D341Med (cell line): ENCODE measurements around the gene FATE1.

ENCODE experiments used
- DNase-seq: peaks from one replicate; pipeline ENCODE4 v3.0.0; 2012; ENCODE audit warnings: low spot score

FATE1 gene

GRCh38 chrX:151743651-151744470, 28.0 kb downstream of the FATE1 start:
- no peak for DNase-seq

GRCh38 chrX:151745651-151746050, 29.8 kb downstream of the FATE1 start:
- no peak for DNase-seq

- no peak for DNase-seq
Observed at GRCh38 chrX:151746502-151746901, 30.7 kb downstream of the FATE1 start.

- no peak for DNase-seq
Observed at GRCh38 chrX:151750511-151750910, 34.7 kb downstream of the FATE1 start.

GRCh38 chrX:151752847-151753246, 37.0 kb downstream of the FATE1 start:
- DNase-seq: no peak

GRCh38 chrX:151753313-151754046, 37.6 kb downstream of the FATE1 start:
- DNase-seq: peak; percentile 66

GRCh38 chrX:151754047-151754429, 38.2 kb downstream of the FATE1 start:
- no peak for DNase-seq

- DNase-seq: no peak
Observed at GRCh38 chrX:151754641-151755215, 38.9 kb downstream of the FATE1 start.

GRCh38 chrX:151759041-151759708, 43.3 kb downstream of the FATE1 start:
- no peak for DNase-seq

- DNase-seq: no peak
Observed at GRCh38 chrX:151762802-151763201, 47.0 kb downstream of the FATE1 start.

GRCh38 chrX:151763711-151764110, 47.9 kb downstream of the FATE1 start:
- no peak for DNase-seq

- DNase-seq: no peak
Observed at GRCh38 chrX:151765026-151765425, 49.2 kb downstream of the FATE1 start.

GRCh38 chrX:151771726-151772125, 55.9 kb downstream of the FATE1 start:
- DNase-seq: no peak
